GM19324 (cell line): Measurements from ENCODE around the gene KIF17.
"Not testable (repeated sequence)": the region's sequence is repeated elsewhere in the genome, so short reads cannot be mapped to it uniquely, and the experiment has no call there.

Experiments
- ATAC-seq: cut with Tn5 transposase; IDR thresholded peaks from one replicate; pipeline ENCODE4 v1.9.1; 2021; ENCODE audit warnings: mild to moderate bottlenecking, moderate library complexity; ENCODE audit not compliant: unreplicated experiment, low FRiP score

KIF17 gene

GRCh38 chr1:20728371-20729154 lies 10.8 kb upstream of the KIF17 start:
- no peak for ATAC-seq

GRCh38 chr1:20727746-20728316 lies 10.0 kb upstream of the KIF17 start:
- no peak for ATAC-seq

- ATAC-seq = no peak
Measured at GRCh38 chr1:20726932-20727745, 9.3 kb upstream of the KIF17 start.

GRCh38 chr1:20726118-20726911 lies 8.5 kb upstream of the KIF17 start:
- no peak for ATAC-seq

GRCh38 chr1:20725189-20726117 lies 7.6 kb upstream of the KIF17 start:
- ATAC-seq = no peak

GRCh38 chr1:20724364-20725188 lies 6.8 kb upstream of the KIF17 start:
- ATAC-seq = no peak

GRCh38 chr1:20723537-20724363 lies 5.9 kb upstream of the KIF17 start:
- no peak for ATAC-seq

GRCh38 chr1:20723159-20723536 lies 5.3 kb upstream of the KIF17 start:
- no peak for ATAC-seq

GRCh38 chr1:20721117-20722061 lies 3.6 kb upstream of the KIF17 start:
- ATAC-seq = no peak

GRCh38 chr1:20720631-20721091 lies 2.9 kb upstream of the KIF17 start:
- no peak for ATAC-seq

GRCh38 chr1:20719871-20720620 lies 2.2 kb upstream of the KIF17 start:
- ATAC-seq = no peak

GRCh38 chr1:20719261-20719660 lies 1.5 kb upstream of the KIF17 start:
- ATAC-seq = no peak

- ATAC-seq = not testable (repeated sequence)
Measured at GRCh38 chr1:20718343-20718882, 606 bp upstream of the KIF17 start.

- ATAC-seq = no peak
Measured at GRCh38 chr1:20716232-20716631, 1.6 kb downstream of the KIF17 start.

GRCh38 chr1:20715406-20715805 lies 2.4 kb downstream of the KIF17 start:
- no peak for ATAC-seq

GRCh38 chr1:20713440-20713839 lies 4.4 kb downstream of the KIF17 start:
- ATAC-seq = no peak
